ENCODE measurements around the gene GJA8.
"Not testable (repeated sequence)": the region's sequence is repeated elsewhere in the genome, so short reads cannot be mapped to it uniquely, and the experiment has no call there.

Gene GJA8

DNA sequence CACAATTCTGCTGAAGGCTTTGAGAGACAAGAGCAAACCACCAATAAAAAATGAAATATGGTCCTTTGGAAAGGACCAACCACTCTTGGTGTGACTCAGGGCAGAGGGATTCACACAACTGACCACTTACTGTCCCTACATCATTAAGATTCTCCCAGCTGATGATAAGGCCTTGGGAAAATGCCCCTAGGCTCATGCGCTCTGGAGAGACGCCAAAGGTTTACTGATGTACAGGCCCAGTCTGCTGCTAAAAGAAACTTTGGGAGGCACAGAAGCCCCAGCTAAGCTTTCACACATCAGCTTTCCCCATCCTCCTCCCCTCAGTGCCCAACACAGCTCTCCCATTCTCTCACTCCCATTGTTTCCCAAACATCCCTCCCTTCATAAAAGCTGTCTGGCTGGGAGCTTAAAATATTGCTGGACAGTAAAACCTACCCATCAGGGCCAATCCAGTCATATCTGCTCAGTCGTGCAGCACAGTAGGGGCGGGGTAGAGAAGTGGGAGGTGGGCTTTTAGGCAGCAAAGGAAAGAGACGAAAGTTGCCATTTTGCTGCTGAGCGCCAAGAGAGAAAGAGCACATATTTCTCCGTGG, at the start of gene GJA8:
TSS of gene GJA8 (plus strand) at position 543 of the 593 bp plus-strand sequence. CDS start 5,161 bp downstream, outside the sequence.
- DNase-seq (ENCODE audit: low read depth, low spot score): no peak

DNA sequence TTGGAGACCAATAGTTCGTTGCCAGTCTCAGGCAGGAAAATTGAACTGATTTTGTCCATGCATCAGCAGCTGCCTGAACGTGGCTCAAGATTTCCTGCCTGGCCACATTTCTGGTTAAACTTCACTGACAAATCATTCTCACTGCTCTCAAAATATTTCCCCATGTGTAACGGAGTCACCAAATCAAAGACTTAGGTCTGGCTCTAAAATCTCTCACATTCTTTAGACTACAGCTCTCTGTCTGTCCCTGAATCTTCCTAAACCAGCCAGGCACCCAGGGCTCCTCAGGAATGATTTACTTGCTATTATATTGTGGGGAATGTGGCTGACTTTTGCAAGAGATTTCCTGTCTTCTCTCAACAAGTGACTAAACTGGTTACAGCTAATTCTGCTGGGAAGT, 49.2 kb upstream of the GJA8 start:
- DNase-seq (ENCODE audit: low read depth, low spot score): no peak

- not testable (repeated sequence) for DNase-seq (ENCODE audit: low read depth, low spot score)
These were observed 47.6 kb upstream of the GJA8 start for GRCh38 chr1:147854989-147855388.

- DNase-seq (ENCODE audit: low read depth, low spot score): not testable (repeated sequence)
These were observed 46.6 kb upstream of the GJA8 start for GRCh38 chr1:147855996-147856395.

DNA sequence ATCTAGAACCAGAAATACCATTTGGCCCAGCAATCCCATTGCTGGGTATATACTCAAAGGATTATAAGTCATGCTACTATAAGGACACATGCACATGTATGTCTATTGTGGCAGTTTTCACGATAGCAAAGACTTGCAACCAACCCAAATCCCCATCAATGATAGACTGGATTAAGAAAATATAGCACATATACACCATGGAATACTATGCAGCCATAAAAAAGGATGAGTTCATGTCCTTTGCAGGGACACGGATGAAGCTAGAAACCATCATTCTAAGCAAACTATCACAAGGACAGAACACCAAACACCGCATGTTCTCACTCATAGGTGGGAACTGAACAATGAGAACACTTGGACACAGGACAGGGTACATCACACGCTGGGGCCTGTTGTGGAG, 35.4 kb upstream of the GJA8 start:
- not testable (repeated sequence) for DNase-seq (ENCODE audit: low read depth, low spot score)

DNA sequence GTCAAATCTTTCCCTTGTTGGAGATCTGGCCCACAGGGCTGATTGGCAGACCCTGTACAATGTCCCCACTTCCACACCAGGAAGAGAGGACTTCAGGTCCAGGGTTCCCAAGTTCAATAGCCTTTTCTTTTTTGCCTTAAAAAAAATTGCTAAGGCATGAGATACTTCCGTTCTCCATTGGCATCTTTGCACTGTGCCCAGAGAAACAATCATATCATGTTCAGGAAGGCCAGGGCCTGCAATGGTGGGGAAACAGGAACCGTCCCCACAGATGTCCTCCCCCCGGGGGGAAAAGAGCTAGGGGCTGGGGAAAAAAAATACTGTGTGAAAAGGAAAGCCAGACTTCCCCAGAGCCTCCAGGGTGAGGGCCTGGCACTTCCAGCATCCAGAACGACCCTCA, 24.6 kb upstream of the GJA8 start:
- no peak for DNase-seq (ENCODE audit: low read depth, low spot score)

DNA sequence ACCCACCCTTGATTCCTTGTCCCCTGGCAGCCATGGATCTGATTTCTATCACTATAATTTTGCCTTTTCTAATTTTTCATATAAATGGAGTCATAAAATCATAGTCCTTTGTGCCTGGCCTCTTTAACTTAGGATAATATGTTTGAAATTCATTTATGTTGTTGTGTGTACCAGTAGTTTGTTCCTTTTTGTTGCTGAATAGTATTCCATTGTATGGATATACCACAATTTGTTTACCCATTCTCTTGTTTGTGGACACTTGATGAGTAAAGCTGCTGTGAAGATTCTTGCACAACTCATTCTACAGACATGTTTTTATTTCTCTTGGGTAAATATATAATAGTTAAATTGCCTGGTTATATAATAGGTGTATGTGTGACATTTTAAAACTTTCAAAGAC, 22.7 kb upstream of the GJA8 start:
- DNase-seq (ENCODE audit: low read depth, low spot score): no peak

DNA sequence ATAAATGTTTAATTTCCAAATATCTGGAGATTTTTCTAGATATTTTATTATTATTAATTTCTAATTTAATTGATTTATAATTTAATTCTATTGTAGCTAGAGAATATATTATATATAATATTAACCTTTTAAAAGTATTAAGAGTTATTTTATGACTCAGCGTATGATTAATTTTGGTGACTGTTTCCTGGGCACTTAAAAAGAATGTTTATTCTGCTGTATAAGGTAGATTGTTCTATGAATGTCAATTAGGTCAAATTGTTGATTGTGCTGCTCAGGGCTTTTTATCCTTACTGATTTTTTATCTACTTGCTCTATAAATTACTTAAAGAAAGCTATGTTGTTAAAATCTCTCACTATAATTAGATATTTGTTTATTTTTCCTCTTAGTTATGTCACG, 20.1 kb upstream of the GJA8 start:
- DNase-seq (ENCODE audit: low read depth, low spot score): no peak

DNA sequence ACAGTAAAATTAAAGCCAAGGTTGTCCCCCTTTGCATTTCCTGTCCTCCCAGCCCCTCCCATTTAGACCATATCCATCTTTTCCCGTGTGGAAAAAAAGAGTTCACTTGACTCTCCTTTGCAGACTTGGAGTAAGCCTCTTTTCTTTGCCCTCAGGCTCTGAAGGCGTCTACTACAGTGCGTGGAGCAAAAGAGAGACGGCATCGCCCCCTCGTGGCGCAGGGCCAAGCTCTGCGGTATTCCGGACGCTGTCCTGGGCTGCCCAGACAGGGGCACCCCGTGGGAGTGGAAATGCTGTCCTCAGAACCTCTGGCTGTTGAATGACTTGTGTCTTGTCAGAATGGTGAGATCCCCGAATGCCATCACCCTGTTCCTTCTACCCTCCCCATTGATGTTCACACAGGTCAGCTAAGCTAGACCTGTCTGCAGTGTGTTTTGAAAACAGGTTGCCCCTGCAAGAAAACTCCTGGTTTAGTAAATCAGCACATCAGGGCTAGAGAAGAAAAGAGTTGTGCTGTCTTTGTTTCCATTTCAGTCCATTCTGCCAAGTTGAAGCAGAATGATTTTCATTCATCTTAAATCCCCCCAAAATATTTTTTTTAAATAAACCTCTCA, 12.3 kb upstream of the GJA8 start:
- DNase-seq (ENCODE audit: low read depth, low spot score): no peak

DNA sequence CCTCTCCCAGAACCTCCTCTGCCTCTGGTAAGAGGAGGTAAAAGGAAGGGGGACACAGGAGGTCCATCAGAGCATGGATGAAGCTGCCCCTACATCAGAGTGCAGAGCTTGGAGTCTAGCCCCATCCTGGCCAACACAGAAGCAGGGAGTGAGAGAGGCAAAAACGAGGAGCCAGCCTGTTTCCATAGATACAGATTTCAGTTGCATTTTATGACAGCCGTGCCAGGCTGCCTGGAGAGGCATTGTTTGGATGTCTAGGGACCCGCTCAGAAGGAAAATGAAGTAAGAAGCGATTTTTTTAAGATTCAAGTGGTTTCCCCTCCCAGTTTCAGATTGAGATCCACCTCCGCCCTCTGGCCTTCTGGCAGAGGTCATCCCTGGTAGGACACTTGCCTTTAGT, 11.5 kb upstream of the GJA8 start:
- DNase-seq (ENCODE audit: low read depth, low spot score): no peak

GRCh38 chr1:147892216-147892615, 10.4 kb upstream of the GJA8 start:
- no peak for DNase-seq (ENCODE audit: low read depth, low spot score)

- DNase-seq (ENCODE audit: low read depth, low spot score): no peak
These were observed 9.8 kb upstream of the GJA8 start for GRCh38 chr1:147892731-147893214.

DNA sequence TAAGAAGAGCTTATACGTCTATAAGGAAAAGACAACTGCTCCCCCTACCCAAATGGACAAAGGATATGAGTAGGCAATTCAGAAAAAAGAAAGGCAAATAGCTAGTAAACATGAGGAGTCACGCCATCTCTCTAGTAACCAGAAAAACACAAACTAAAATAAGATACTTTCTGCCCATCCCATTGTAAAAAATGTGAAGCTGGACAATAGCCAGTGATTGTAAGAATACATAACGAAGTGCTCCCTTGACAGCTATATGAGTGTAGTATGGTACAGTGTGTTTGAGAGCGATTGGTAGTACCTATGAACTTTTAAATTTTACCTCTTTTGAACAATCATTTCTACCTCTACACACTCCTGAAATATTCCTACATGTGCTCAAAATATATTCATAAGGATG, 7.5 kb upstream of the GJA8 start:
- DNase-seq (ENCODE audit: low read depth, low spot score): no peak

GRCh38 chr1:147897029-147897752, 5.4 kb upstream of the GJA8 start:
- DNase-seq (ENCODE audit: low read depth, low spot score): no peak

DNA sequence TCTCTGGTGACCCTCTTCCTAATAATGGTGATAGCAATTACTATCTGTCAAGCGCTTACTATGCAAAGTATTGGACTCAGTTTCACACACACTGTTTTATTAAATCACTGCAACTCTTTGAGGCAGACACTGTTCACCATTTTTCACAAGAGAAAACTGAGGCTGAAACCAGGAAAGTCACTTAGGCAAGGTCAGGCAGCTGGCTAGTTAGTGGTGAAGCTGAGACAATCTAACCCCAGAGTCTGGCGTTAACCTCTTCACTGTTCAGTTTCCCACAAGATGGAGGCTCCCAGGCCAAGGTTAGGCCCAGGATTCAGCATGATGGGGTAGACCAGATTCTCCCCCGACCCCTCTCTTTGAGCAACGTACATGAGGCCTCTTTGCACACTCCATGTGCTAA, 4.8 kb upstream of the GJA8 start:
- DNase-seq (ENCODE audit: low read depth, low spot score): no peak

GRCh38 chr1:147904726-147905125, 2.1 kb downstream of the GJA8 start:
- DNase-seq (ENCODE audit: low read depth, low spot score): no peak

DNA sequence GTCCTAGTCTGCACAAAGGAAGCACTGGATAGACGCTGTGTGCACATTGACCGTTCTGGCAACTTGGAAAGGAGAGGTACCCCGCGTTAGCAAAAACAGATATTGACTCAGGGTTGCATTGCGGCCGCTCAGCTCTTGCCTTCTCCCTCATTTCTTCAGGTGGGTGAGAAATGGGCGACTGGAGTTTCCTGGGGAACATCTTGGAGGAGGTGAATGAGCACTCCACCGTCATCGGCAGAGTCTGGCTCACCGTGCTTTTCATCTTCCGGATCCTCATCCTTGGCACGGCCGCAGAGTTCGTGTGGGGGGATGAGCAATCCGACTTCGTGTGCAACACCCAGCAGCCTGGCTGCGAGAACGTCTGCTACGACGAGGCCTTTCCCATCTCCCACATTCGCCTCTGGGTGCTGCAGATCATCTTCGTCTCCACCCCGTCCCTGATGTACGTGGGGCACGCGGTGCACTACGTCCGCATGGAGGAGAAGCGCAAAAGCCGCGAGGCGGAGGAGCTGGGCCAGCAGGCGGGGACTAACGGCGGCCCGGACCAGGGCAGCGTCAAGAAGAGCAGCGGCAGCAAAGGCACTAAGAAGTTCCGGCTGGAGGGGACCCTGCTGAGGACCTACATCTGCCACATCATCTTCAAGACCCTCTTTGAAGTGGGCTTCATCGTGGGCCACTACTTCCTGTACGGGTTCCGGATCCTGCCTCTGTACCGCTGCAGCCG, 5.4 kb downstream of the GJA8 start:
- no peak for DNase-seq (ENCODE audit: low read depth, low spot score)

GRCh38 chr1:147912553-147912952, 10.0 kb downstream of the GJA8 start:
- no peak for DNase-seq (ENCODE audit: low read depth, low spot score)

DNA sequence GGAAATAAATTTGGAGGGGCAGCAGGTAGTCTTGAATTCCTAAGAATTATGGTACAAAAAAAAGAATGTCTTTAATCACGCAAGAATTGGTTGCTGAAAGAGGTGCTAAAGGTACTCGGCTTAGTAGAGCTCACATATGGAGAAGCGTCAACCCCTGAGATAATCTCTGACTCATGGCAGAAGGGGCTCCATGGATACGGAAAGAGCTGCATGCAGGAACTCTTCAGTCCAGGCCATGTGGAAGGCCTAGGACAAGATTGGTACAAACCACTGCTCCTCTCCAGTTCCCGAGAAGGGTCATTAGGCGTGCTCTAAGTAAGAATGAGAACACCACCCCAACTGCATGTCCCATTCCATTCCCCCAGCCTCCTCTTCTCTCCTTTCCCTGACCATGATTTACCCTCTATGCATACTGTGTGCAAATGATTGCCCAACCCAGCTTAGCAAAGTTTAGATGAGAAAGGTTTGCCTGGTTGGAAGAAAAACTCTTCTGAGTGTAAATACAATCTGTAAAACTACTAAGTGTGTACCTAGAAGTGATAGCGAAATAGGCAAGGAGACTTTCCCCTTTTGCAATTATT, 10.9 kb downstream of the GJA8 start:
- no peak for DNase-seq (ENCODE audit: low read depth, low spot score)

DNA sequence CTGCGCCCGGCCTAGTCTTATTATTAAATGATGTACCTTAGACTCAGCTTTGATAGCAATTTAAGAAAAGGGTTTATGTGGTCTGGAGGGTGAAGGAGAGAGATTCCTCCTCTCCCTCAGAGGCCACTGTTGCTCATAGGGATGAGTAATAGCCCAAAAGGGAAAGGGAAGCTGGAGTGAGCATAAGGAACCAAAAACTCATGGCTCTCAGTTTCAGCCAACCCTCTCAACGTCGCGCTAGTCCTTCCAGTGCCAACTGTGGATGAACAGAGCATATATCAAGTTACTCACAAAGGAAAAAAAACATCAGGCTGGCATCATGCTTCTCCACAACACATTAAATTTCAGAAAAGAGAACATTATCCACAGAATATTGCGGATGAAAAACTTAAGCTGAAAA, 17.3 kb downstream of the GJA8 start:
- DNase-seq (ENCODE audit: low read depth, low spot score): no peak

- DNase-seq (ENCODE audit: low read depth, low spot score): no peak
These were observed 22.2 kb downstream of the GJA8 start for GRCh38 chr1:147924813-147925212.

DNA sequence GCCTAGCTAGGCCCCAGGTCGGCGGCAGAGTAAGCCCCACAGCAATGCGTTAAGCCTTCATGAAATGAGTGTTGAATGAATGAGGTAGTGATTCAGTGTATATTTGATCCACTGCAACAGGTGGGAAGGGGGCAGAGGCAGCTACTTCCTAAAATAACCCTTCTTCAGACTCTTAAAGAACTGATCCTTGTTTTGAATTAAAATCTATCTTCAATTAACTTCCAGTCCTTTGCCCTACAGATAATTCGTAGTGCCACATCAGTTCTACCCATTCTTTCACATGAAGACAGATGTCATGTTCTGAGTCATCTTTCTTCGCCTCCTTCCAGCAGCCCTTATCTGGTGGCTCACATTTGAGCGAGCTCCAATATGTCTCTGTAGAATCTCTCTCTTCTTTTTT, 24.6 kb downstream of the GJA8 start:
- not testable (repeated sequence) for DNase-seq (ENCODE audit: low read depth, low spot score)
